Right lobe of liver (tissue), 4 donors: ENCODE results near the gene CHST15.

Source experiments
- POLR2A ChIP-seq: fragments of 450-650 bp; IDR thresholded peaks from one replicate; pipeline ENCODE4 v1.6.1; 2017; ENCODE audit warnings: antibody characterized with exemption, mild to moderate bottlenecking
- TF ChIP-seq, protein P1 (sequence below), 4 donors: fragments of 200-600 bp in 3 of 4; fragments of 450-650 bp in 1 of 4; IDR thresholded peaks; one replicate each; pipeline versions ENCODE4 v1.5.1 to v1.8.0; 2016 to 2022; ENCODE audit warnings: antibody characterized with exemption in 4 of 4, mild to moderate bottlenecking in 2 of 4
- donor health status: DM: no; HTN: no; CAD: no.
- donor health status: DM: no; HTN: no; CAD: no.
- donor health status: DM: no; HTN: yes; CAD: no.

DNA sequence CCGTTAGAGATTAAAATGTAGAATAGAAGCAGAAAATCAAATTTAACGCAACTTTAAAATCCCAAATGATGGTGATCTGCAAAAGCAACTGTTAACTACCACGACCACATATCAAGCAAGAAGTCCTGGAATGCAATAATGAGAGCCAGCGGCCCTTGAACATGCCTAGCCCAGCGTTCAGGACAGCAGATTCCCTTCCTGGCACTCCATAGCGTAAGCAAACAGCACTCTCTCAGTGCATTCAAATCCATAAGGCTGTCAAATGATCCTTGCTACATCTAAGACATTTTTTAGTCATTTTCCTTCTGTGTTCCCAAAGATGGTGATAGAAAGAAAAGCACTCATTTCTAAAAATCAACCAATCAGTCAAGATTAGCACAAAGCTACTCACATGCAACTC, 48.1 kb downstream of the CHST15 start:
- TF ChIP-seq, protein P1, sequence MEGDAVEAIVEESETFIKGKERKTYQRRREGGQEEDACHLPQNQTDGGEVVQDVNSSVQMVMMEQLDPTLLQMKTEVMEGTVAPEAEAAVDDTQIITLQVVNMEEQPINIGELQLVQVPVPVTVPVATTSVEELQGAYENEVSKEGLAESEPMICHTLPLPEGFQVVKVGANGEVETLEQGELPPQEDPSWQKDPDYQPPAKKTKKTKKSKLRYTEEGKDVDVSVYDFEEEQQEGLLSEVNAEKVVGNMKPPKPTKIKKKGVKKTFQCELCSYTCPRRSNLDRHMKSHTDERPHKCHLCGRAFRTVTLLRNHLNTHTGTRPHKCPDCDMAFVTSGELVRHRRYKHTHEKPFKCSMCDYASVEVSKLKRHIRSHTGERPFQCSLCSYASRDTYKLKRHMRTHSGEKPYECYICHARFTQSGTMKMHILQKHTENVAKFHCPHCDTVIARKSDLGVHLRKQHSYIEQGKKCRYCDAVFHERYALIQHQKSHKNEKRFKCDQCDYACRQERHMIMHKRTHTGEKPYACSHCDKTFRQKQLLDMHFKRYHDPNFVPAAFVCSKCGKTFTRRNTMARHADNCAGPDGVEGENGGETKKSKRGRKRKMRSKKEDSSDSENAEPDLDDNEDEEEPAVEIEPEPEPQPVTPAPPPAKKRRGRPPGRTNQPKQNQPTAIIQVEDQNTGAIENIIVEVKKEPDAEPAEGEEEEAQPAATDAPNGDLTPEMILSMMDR (IDR thresholded peaks at IDR 0.05) = no peak
- no peak for TF ChIP-seq POLR2A
